Measurements from ENCODE around the gene GIPC3.

Gene GIPC3

GRCh38 chr19:3615524-3616135 lies 30.4 kb downstream of the GIPC3 start (continued):
- TF ChIP-seq ZNF157 (tag by site-specific recombination; IDR thresholded peaks at IDR 0.05) (no peak), IKZF3 (tag by site-specific recombination; IDR thresholded peaks at IDR 0.05) (no peak)

DNA sequence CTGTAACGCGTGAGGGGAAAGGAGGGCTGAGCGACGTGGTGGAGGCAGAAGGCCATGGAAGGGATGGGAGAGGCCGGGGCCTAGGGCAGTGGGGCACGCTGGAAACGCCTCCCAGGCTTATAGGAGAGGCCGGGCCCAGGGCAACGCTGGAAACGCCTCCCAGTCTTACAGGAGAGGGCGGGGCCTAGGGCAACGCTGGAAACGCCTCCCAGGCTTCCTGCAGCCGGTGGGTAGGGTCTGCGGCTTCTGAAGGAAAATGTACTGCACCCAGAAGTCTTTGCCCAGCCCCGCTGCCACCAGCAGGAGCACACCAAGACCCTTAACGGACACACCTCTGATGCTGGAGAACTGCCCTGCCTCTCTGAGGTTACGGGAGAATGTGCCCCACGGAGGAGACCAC lies 32.2 kb downstream of the GIPC3 start:
- Histone ChIP-seq H3K9me3 (ENCODE audit: control insufficient read depth, insufficient read depth, low read depth, low read length) (no peaks in the 10 kb centered on the region), H3K36me3 (ENCODE audit: control insufficient read depth in 2 of 2, insufficient read depth in 1 of 2, low read length in 2 of 2) (peaks cover 0 to 39% of the 10 kb centered on the region in 2 experiments; a peak in 2 of 3 replicates), H3K27ac (ENCODE audit: extremely low read depth, low read depth, low read length) (no peak overlapping the region), H3K4me1 (ENCODE audit: control insufficient read depth, insufficient read depth, low read length) (peaks cover 2% of the 10 kb centered on the region; the same call in 1 of the 2 replicates), H3K4me3 (ENCODE audit: low read depth, low read length) (no peak overlapping the region)
- ChIA-PET CTCF (interaction anchor here (0.7 to 1.1 kb wide), 2 partner anchors 44 to 98 kb away, joined by 3 read pairs; no protein-coding TSS in a partner anchor), POLR2A (no interaction called here)
- TF ChIP-seq ZNF629 (tag by site-specific recombination; IDR thresholded peaks at IDR 0.05) (no peak), SP2 (tag by site-specific recombination; IDR thresholded peaks at IDR 0.05) (peak; percentile 43)

DNA sequence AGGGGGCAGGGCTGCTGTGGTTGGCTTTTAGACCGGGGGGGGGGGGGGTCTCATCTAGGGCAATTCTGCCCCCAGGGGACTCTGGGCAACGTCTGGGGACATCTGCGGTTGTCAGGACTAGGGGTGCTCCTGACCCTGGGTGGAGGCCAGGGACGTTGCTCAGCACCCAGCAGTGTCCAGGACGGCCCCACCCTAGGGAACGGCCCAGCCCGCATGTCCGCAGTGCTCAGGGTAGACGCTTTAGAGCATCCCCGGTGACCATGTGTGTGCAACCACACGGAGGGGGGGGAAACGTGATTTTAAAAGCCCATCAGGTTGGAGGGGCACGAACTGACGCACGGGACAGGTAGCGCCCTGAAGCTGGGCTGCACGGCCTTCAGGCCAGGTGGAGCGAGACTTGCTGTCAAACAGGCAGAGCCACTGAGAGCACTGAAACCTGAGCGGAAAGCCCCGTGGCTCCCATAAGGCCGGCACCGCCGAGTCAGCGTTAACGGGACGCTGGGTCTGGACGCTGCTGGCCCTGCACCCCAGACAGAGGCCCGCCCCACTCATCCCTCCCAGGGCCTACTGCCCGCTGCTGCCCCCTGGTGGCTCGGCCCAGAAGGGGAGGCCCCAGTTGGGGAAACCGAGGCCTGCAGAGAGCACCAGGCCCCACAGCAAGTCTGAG lies 33.0 kb downstream of the GIPC3 start:
- CTCF ChIA-PET, result interaction anchor here (0.6 to 1.1 kb wide), 5 partner anchors 10 to 319 kb away, joined by 3 to 6 read pairs (median 3); no protein-coding TSS in a partner anchor
- TF ChIP-seq BCL11A (tag by site-specific recombination; IDR thresholded peaks at IDR 0.05; ENCODE audit: low read depth) (no peak), ZNF629 (tag by site-specific recombination; IDR thresholded peaks at IDR 0.05) (0 out of 2 replicates have a peak, but pooled peaks have one; percentile 20), CTCF (tag by site-specific recombination; IDR thresholded peaks at IDR 0.05) (peak; percentile 85), ZEB2 (tag by site-specific recombination; IDR thresholded peaks at IDR 0.05) (no peak), PBX3 (CRISPR knock-in tag; IDR thresholded peaks at IDR 0.05) (no peak), KLF1 (tag by site-specific recombination; IDR thresholded peaks at IDR 0.05) (0 out of 2 replicates have a peak, but pooled peaks have one; percentile 8), ZNF157 (tag by site-specific recombination; IDR thresholded peaks at IDR 0.05) (no peak), GLIS1 (tag by site-specific recombination; IDR thresholded peaks at IDR 0.05) (peak; percentile 65), ZNF76 (tag by site-specific recombination; IDR thresholded peaks at IDR 0.05; ENCODE audit: borderline replicate concordance, low read depth) (no peak), ZNF426 (tag by site-specific recombination; IDR thresholded peaks at IDR 0.05) (no peak), KLF7 (tag by site-specific recombination; IDR thresholded peaks at IDR 0.05; ENCODE audit: borderline replicate concordance) (no peak), ZNF140 (tag by site-specific recombination; IDR thresholded peaks at IDR 0.05) (no peak), ZNF791 (tag by site-specific recombination; IDR thresholded peaks at IDR 0.05) (no peak), ZNF654 (tag by site-specific recombination; IDR thresholded peaks at IDR 0.05; ENCODE audit: low read depth) (peak; percentile 31; the same call in 1 of the 2 replicates), ZNF596 (tag by site-specific recombination; IDR thresholded peaks at IDR 0.05) (no peak), ZBTB17 (tag by site-specific recombination; IDR thresholded peaks at IDR 0.05) (no peak), ZNF302 (tag by site-specific recombination; IDR thresholded peaks at IDR 0.05; ENCODE audit: low read depth) (no peak)
- TF ChIP-seq, protein P1, sequence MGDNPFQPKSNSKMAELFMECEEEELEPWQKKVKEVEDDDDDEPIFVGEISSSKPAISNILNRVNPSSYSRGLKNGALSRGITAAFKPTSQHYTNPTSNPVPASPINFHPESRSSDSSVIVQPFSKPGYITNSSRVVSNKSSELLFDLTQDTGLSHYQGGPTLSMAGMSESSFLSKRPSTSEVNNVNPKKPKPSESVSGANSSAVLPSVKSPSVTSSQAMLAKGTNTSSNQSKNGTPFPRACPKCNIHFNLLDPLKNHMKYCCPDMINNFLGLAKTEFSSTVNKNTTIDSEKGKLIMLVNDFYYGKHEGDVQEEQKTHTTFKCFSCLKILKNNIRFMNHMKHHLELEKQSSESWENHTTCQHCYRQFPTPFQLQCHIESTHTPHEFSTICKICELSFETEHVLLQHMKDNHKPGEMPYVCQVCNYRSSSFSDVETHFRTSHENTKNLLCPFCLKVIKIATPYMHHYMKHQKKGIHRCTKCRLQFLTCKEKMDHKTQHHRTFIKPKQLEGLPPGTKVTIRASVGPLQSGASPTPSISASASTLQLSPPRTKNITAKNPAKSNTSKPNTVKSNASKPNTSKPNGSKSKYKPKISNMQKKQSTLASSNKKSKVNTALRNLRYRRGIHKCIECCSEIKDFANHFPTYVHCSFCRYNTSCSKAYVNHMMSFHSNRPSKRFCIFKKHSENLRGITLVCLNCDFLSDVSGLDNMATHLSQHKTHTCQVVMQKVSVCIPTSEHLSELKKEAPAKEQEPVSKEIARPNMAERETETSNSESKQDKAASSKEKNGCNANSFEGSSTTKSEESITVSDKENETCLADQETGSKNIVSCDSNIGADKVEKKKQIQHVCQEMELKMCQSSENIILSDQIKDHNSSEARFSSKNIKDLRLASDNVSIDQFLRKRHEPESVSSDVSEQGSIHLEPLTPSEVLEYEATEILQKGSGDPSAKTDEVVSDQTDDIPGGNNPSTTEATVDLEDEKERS (tag by site-specific recombination; IDR thresholded peaks at IDR 0.05), result no peak
- TF ChIP-seq, protein P2, sequence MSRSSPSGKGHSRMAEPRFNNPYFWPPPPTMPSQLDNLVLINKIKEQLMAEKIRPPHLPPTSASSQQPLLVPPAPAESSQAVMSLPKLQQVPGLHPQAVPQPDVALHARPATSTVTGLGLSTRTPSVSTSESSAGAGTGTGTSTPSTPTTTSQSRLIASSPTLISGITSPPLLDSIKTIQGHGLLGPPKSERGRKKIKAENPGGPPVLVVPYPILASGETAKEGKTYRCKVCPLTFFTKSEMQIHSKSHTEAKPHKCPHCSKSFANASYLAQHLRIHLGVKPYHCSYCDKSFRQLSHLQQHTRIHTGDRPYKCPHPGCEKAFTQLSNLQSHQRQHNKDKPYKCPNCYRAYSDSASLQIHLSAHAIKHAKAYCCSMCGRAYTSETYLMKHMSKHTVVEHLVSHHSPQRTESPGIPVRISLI (tag by site-specific recombination; IDR thresholded peaks at IDR 0.05), result no peak
- TF ChIP-seq, protein P3, sequence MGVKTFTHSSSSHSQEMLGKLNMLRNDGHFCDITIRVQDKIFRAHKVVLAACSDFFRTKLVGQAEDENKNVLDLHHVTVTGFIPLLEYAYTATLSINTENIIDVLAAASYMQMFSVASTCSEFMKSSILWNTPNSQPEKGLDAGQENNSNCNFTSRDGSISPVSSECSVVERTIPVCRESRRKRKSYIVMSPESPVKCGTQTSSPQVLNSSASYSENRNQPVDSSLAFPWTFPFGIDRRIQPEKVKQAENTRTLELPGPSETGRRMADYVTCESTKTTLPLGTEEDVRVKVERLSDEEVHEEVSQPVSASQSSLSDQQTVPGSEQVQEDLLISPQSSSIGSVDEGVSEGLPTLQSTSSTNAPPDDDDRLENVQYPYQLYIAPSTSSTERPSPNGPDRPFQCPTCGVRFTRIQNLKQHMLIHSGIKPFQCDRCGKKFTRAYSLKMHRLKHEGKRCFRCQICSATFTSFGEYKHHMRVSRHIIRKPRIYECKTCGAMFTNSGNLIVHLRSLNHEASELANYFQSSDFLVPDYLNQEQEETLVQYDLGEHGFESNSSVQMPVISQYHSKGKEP (tag by site-specific recombination; IDR thresholded peaks at IDR 0.05), result no peak

More for the DNA sequence above, 33.0 kb downstream of the GIPC3 start:
- Histone ChIP-seq H3K4me3 (ENCODE audit: low read depth, low read length) (no peak overlapping the region), H3K27ac (ENCODE audit: extremely low read depth, low read depth, low read length) (no peak overlapping the region), H3K4me1 (ENCODE audit: control insufficient read depth, insufficient read depth, low read length) (peaks cover 2% of the 10 kb centered on the region; the same call in 1 of the 2 replicates), H3K9me3 (ENCODE audit: control insufficient read depth, insufficient read depth, low read depth, low read length) (no peaks in the 10 kb centered on the region), H3K36me3 (ENCODE audit: control insufficient read depth in 2 of 2, insufficient read depth in 1 of 2, low read length in 2 of 2) (peaks cover 0 to 37% of the 10 kb centered on the region in 2 experiments; a peak in 2 of 3 replicates)
- POLR2A ChIA-PET, result interaction anchor here (0.6 kb wide), 1 partner anchor 28 kb away, joined by 4 read pairs; no protein-coding TSS in a partner anchor
